H1 (cell line): ENCODE data around the gene GPR63. TPM values are rescaled to one million over a fixed set of nuclear protein-coding genes. Genes with fewer than 3 reads are reported as not detected.

ENCODE experiments used
- CTCF ChIA-PET: fragments of 300-600 bp; sonication (Branson Sonifier 250); formaldehyde crosslinking; loops from one replicate; lab custom pipeline; 2021; ENCODE audit not compliant: partially characterized antibody; lab: Charles Lee
- POLR2A ChIA-PET: fragments of 300-600 bp; sonication (Branson Sonifier 250); formaldehyde crosslinking; loops from one replicate; lab custom pipeline; 2021; ENCODE audit warnings: inconsistent platforms; ENCODE audit not compliant: partially characterized antibody; lab: Charles Lee
- DNase-seq, 2 experiments: peaks; one replicate each; pipeline versions ENCODE4 v3.0.0 to v3.0.0-alpha.2; 2010 to 2022; ENCODE audit warnings: low spot score in 2 of 2, low read depth in 1 of 2, mixed read lengths in 1 of 2
- FAIRE-seq: peaks from 2 replicates; lab custom pipeline; 2011; peaks lifted over from hg19 to GRCh38; lab: Jason Lieb, UNC
- H2AFZ ChIP-seq: 2 replicates; pipeline ENCODE4 v1.8.1; 2012; ENCODE audit warnings: low read length, inconsistent platforms
- H2AK5ac ChIP-seq: 2 replicates; pipeline ENCODE4 v1.6.1; 2013; ENCODE audit warnings: low read depth, low read length
- H2BK120ac ChIP-seq: replicated peaks from 2 replicates; pipeline ENCODE3; 2013; ENCODE audit warnings: low read depth, low read length, inconsistent platforms
- H2BK12ac ChIP-seq: 2 replicates; pipeline ENCODE4 v1.6.1; 2013; ENCODE audit warnings: low read depth, low read length
- H2BK15ac ChIP-seq: 2 replicates; pipeline ENCODE4 v1.6.1; 2013; ENCODE audit warnings: low read length
- H2BK20ac ChIP-seq: 2 replicates; pipeline ENCODE4 v1.6.1; 2013; ENCODE audit warnings: low read length
- H2BK5ac ChIP-seq: 2 replicates; pipeline ENCODE4 v1.6.1; 2013; ENCODE audit warnings: low read depth, low read length
- H3K14ac ChIP-seq: 2 replicates; pipeline ENCODE4 v1.6.1; 2013; ENCODE audit warnings: inconsistent platforms; ENCODE audit not compliant: insufficient read length
- H3K18ac ChIP-seq: 2 replicates; pipeline ENCODE4 v1.6.1; 2013; ENCODE audit warnings: low read length; ENCODE audit errors: extremely low read depth
- H3K23ac ChIP-seq: 2 replicates; pipeline ENCODE4 v1.6.1; 2013; ENCODE audit warnings: inconsistent platforms; ENCODE audit not compliant: insufficient read length
- H3K23me2 ChIP-seq: 2 replicates; pipeline ENCODE4 v1.6.1; 2013; ENCODE audit warnings: low read depth, low read length
- H3K27ac ChIP-seq: 2 replicates; pipeline ENCODE4 v1.6.1; 2011; ENCODE audit warnings: low read depth, low read length, inconsistent platforms
- H3K27me3 ChIP-seq, 4 experiments: replicated peaks in 1 of 4; 1 replicate in 1 of 4; 2 replicates in 3 of 4; pipeline versions ENCODE4 v1.6.1 to v1.8.1; 2011 to 2013; ENCODE audit warnings: low read length in 3 of 4, mild to moderate bottlenecking in 3 of 4, inconsistent platforms in 2 of 4, mixed read lengths in 2 of 4, moderate library complexity in 1 of 4; ENCODE audit not compliant: control insufficient read depth in 3 of 4, insufficient read depth in 3 of 4; ENCODE audit errors: extremely low read depth in 1 of 4
- H3K36me3 ChIP-seq, 4 experiments: 2 replicates each; pipeline versions ENCODE4 v1.6.1 to v1.8.1; 2011 to 2013; ENCODE audit warnings: mild to moderate bottlenecking in 4 of 4, low read length in 3 of 4, moderate library complexity in 2 of 4, control low read depth in 1 of 4, inconsistent platforms in 1 of 4; ENCODE audit not compliant: insufficient read depth in 4 of 4, control insufficient read depth in 2 of 4
- H3K4ac ChIP-seq: replicated peaks from 2 replicates; pipeline ENCODE3; 2013; ENCODE audit warnings: low read length, low read depth, mixed read lengths, inconsistent platforms; ENCODE audit not compliant: insufficient read length
- H3K4me1 ChIP-seq, 4 experiments: replicated peaks in 1 of 4; 1 replicate in 1 of 4; 2 replicates in 3 of 4; pipeline versions ENCODE4 v1.6.1 to v1.8.1; 2011 to 2013; ENCODE audit warnings: low read length in 3 of 4, inconsistent platforms in 2 of 4, mixed read lengths in 1 of 4; ENCODE audit not compliant: insufficient read depth in 4 of 4, control insufficient read depth in 3 of 4
- H3K4me2 ChIP-seq, 2 experiments: 2 replicates each; pipeline versions ENCODE4 v1.6.1 to v1.8.1; 2011 to 2013; ENCODE audit warnings: low read depth in 2 of 2, low read length in 2 of 2, control low read depth in 1 of 2, inconsistent platforms in 1 of 2, mild to moderate bottlenecking in 1 of 2; ENCODE audit not compliant: insufficient read depth in 1 of 2
- H3K4me3 ChIP-seq, 4 experiments: fragments of 200-600, 300-600 bp in 1 of 4; sonication (generic), shearing (Covaris generic), sonication (Bioruptor Twin) in 1 of 4; 2 replicates each; pipeline versions ENCODE4 v1.5.1 to v1.8.1; 2011 to 2016; ENCODE audit warnings: low read length in 4 of 4, low read depth in 3 of 4, control low read depth in 2 of 4, inconsistent platforms in 2 of 4, mild to moderate bottlenecking in 2 of 4, mixed read lengths in 1 of 4, moderate library complexity in 1 of 4; ENCODE audit not compliant: insufficient read depth in 2 of 4; ENCODE audit errors: extremely low read depth in 1 of 4
- H3K56ac ChIP-seq: replicated peaks from 2 replicates; pipeline ENCODE3; 2013; ENCODE audit warnings: low read depth, mild to moderate bottlenecking, mixed read lengths, low read length, inconsistent platforms; ENCODE audit not compliant: insufficient read length
- H3K79me1 ChIP-seq: 2 replicates; pipeline ENCODE4 v1.6.1; 2013; ENCODE audit warnings: low read depth, low read length, control low read depth
- H3K79me2 ChIP-seq, 2 experiments: 2 replicates each; pipeline versions ENCODE4 v1.6.1 to v1.8.1; 2012 to 2013; ENCODE audit warnings: low read length in 2 of 2, mild to moderate bottlenecking in 2 of 2, inconsistent platforms in 1 of 2; ENCODE audit not compliant: insufficient read depth in 2 of 2, control insufficient read depth in 1 of 2
- H3K9ac ChIP-seq, 4 experiments: replicated peaks in 1 of 4; 1 replicate in 1 of 4; 2 replicates in 3 of 4; pipeline versions ENCODE4 v1.6.1 to v1.8.1; 2011 to 2013; ENCODE audit warnings: low read depth in 3 of 4, low read length in 3 of 4, control low read depth in 2 of 4, mild to moderate bottlenecking in 2 of 4, moderate library complexity in 2 of 4, inconsistent platforms in 1 of 4; ENCODE audit errors: extremely low read depth in 1 of 4
- H3K9me3 ChIP-seq, 2 experiments: 2 replicates each; pipeline versions ENCODE4 v1.6.1 to v1.8.1; 2012 to 2013; ENCODE audit warnings: mild to moderate bottlenecking in 2 of 2, moderate library complexity in 2 of 2, control low read depth in 1 of 2, inconsistent platforms in 1 of 2, low read depth in 1 of 2, low read length in 1 of 2, mixed read lengths in 1 of 2; ENCODE audit not compliant: insufficient read depth in 2 of 2
- H4K20me1 ChIP-seq, 2 experiments: replicated peaks in 1 of 2; 2 replicates each; pipeline versions ENCODE3 to v1.8.1; 2011 to 2013; ENCODE audit warnings: inconsistent platforms in 2 of 2, low read length in 2 of 2, mild to moderate bottlenecking in 1 of 2; ENCODE audit not compliant: insufficient read depth in 2 of 2, control insufficient read depth in 1 of 2
- H4K5ac ChIP-seq: 2 replicates; pipeline ENCODE4 v1.6.1; 2013; ENCODE audit warnings: low read length, low read depth, mixed read lengths, inconsistent platforms; ENCODE audit not compliant: insufficient read length
- H4K8ac ChIP-seq: 2 replicates; pipeline ENCODE4 v1.8.0; 2013; ENCODE audit warnings: mild to moderate bottlenecking, moderate library complexity, low read length, inconsistent platforms; ENCODE audit not compliant: insufficient read depth; ENCODE audit errors: extremely low read depth
- H4K91ac ChIP-seq: replicated peaks from 2 replicates; pipeline ENCODE3; 2013; ENCODE audit warnings: low read length, mixed read lengths, inconsistent platforms; ENCODE audit not compliant: insufficient read length
- BRCA1 ChIP-seq: IDR thresholded peaks from 2 replicates; pipeline ENCODE4 v1.6.1; 2012; ENCODE audit warnings: low read depth, low read length, improper control_type of control experiment
- CBX8 ChIP-seq: fragments of 300-800, 300-1000 bp; sonication (generic); IDR thresholded peaks from 2 replicates; pipeline ENCODE4 v1.7.1; 2016; ENCODE audit warnings: low read depth, low read length, borderline replicate concordance
- CHD1 ChIP-seq: IDR thresholded peaks from 2 replicates; pipeline ENCODE4 v1.6.1; 2012; ENCODE audit warnings: low read depth, low read length, improper control_type of control experiment
- E2F6 ChIP-seq: IDR thresholded peaks from 2 replicates; pipeline ENCODE4 v1.6.1; 2012; ENCODE audit warnings: inconsistent platforms
- FOSL1 ChIP-seq: IDR thresholded peaks from 2 replicates; pipeline ENCODE4 v1.6.1; 2011; ENCODE audit warnings: mild to moderate bottlenecking, low read depth, low read length, moderate library complexity; ENCODE audit not compliant: insufficient read depth
- HDAC2 ChIP-seq, 2 experiments: fragments of 300-600 bp in 1 of 2; sonication (generic) in 1 of 2; IDR thresholded peaks; 2 replicates each; pipeline ENCODE4 v1.6.1; 2011 to 2012; ENCODE audit warnings: low read depth in 2 of 2, low read length in 2 of 2, mild to moderate bottlenecking in 2 of 2, moderate library complexity in 2 of 2, borderline replicate concordance in 1 of 2, inconsistent platforms in 1 of 2
- KDM1A ChIP-seq: fragments of 200-600, 300-600 bp; sonication (generic); IDR thresholded peaks from 2 replicates; pipeline ENCODE4 v1.7.1; 2016; ENCODE audit warnings: mild to moderate bottlenecking, low read length, borderline replicate concordance
- RFX5 ChIP-seq: IDR thresholded peaks from 2 replicates; pipeline ENCODE4 v1.6.1; 2011; ENCODE audit warnings: low read depth, low read length, improper control_type of control experiment, borderline replicate concordance
- RXRA ChIP-seq: IDR thresholded peaks from 2 replicates; pipeline ENCODE4 v1.6.1; 2011; ENCODE audit warnings: low read depth, mild to moderate bottlenecking, low read length, moderate library complexity; ENCODE audit not compliant: insufficient read depth
- SAP30 ChIP-seq: fragments of 300-600 bp; sonication (generic); IDR thresholded peaks from 2 replicates; pipeline ENCODE4 v1.7.1; 2012; ENCODE audit warnings: low read length, moderate library complexity, mild to moderate bottlenecking, inconsistent platforms; ENCODE audit not compliant: insufficient read depth, insufficient replicate concordance
- SP1 ChIP-seq: IDR thresholded peaks from 2 replicates; pipeline ENCODE4 v1.6.1; 2011; ENCODE audit warnings: low read depth, low read length
- TAF1 ChIP-seq: IDR thresholded peaks from 2 replicates; pipeline ENCODE4 v1.6.1; 2011; ENCODE audit warnings: mild to moderate bottlenecking, low read depth, low read length
- TBP ChIP-seq: IDR thresholded peaks from 2 replicates; pipeline ENCODE4 v1.6.1; 2011; ENCODE audit warnings: low read depth, low read length, improper control_type of control experiment
- WGBS, 2 experiments: shearing (Covaris generic) in 1 of 2; methylation state at CpG; one replicate each; pipeline versions ENCODE4 v1.1.6 to v1.1.7; 2013 to 2015; ENCODE audit warnings: low lambda C conversion rate in 2 of 2, mixed read lengths in 2 of 2, inconsistent platforms in 1 of 2, low coverage in 1 of 2, missing lambda C conversion rate in 1 of 2; ENCODE audit not compliant: insufficient replicate concordance in 2 of 2, insufficient coverage in 1 of 2, insufficient read length in 1 of 2; ENCODE audit errors: extremely low coverage in 1 of 2, missing lambda C conversion rate in 1 of 2; 5-methylcytosine and 5-hydroxymethylcytosine counted together
- polyA plus RNA-seq, 7 experiments: library from polyadenylated mRNA; depleted of rRNA in 3 of 7; stranded (reverse) in 5 of 7; unstranded in 2 of 7; fragments of >200 nt in 5 of 7; fragments of 200-250 nt in 2 of 7; gene quantifications; 1 replicate in 5 of 7; 2 replicates in 1 of 7; 4 replicates in 1 of 7; pipeline versions ENCODE4 v1.2.1 to v1.2.3, GENCODE V29; 2011 to 2013; ENCODE audit warnings: missing spikeins in 2 of 7, mixed read lengths in 2 of 7
- total RNA-seq: library from RNA; stranded (reverse); fragmentation: NEBNext Ultra II Directional; extraction: Animal tissue kit (Norgen Biotek cat#: 25700); gene quantifications from 2 replicates; pipeline ENCODE4 v1.2.1, GENCODE V29; 2021

GPR63 gene
- total and polyA plus RNA-seq, 2 of the 8 experiments (the other 6 are each of a cell fraction or from before 2014, with no cell fraction given), result 6.1 to 11.6 TPM

- Histone ChIP-seq H2AFZ (no peak overlapping the region), H4K5ac (no peak overlapping the region), H3K56ac (no peak overlapping the region), H3K23ac (no peak overlapping the region), H3K9me3 (peaks cover 0 to 2% of the 10 kb centered on the region in 2 experiments; a peak in 1 of 4 replicates), H4K8ac (no peak overlapping the region), H3K27ac (no peak overlapping the region), H3K27me3 (no peaks in the 10 kb centered on the region), H2BK20ac (no peak overlapping the region), H2AK5ac (no peak overlapping the region), H2BK15ac (no peak overlapping the region), H4K20me1 (no peaks in the 10 kb centered on the region), H3K18ac (no peak overlapping the region), H2BK12ac (no peak overlapping the region), H3K23me2 (no peaks in the 10 kb centered on the region), H3K4me1 (peaks cover 0 to 9% (median 2%) of the 10 kb centered on the region in 4 experiments; a peak in 2 of 7 replicates), H3K9ac (no peak overlapping the region), H2BK120ac (no peak overlapping the region), H3K79me1 (no peaks in the 10 kb centered on the region), H3K4me2 (no peak overlapping the region), H3K36me3 (no peaks in the 10 kb centered on the region), H3K4me3 (no peak overlapping the region), H4K91ac (no peak overlapping the region), H3K79me2 (no peaks in the 10 kb centered on the region), H3K14ac (no peak overlapping the region), H2BK5ac (no peak overlapping the region), H3K4ac (no peak overlapping the region)
- 86% methylated on average over 3 of the region's 3 CpGs; no CpG with 5 or more reads in 1 of the 2 experiments for WGBS, 2 experiments
- POLR2A ChIA-PET, result no interaction called here
- FAIRE-seq, result no peak
- CTCF ChIA-PET, result interaction anchor here (1.5 kb wide), 1 partner anchor 16 kb away, joined by 3 read pairs; no protein-coding TSS in a partner anchor
- no peak for TF ChIP-seq TAF1
- TF ChIP-seq KDM1A, result no peak
- no peak for TF ChIP-seq BRCA1
- no peak for TF ChIP-seq CHD1
- no peak for TF ChIP-seq RXRA
- TF ChIP-seq CBX8, result no peak
- TF ChIP-seq TBP, result no peak
- TF ChIP-seq SP1, result no peak
- TF ChIP-seq RFX5, result no peak
- TF ChIP-seq E2F6, result no peak
- no peak for TF ChIP-seq SAP30
- no peak for TF ChIP-seq FOSL1
- no peak for TF ChIP-seq HDAC2 (IDR thresholded peaks at IDR 0.05; ENCODE audit: borderline replicate concordance in 1 of 2, low read depth in 2 of 2, low read length in 2 of 2)
- DNase-seq, result no peak
These were observed 47.4 kb downstream of the GPR63 start for GRCh38 chr6:96789871-96790270.
